ENCODE data around the gene PPM1H.

PPM1H gene

GRCh38 chr12:62784576-62784975 is 150.4 kb downstream of the PPM1H start:
- no peaks in the 10 kb centered on the region for H3K9me3 ChIP-seq (ENCODE audit: low read length)
- no peak overlapping the region for H3K9ac ChIP-seq (ENCODE audit: low read length)
- no peaks in the 10 kb centered on the region for H3K79me2 ChIP-seq (ENCODE audit: insufficient read depth, low read length)
- H3K27me3 ChIP-seq (ENCODE audit: insufficient read depth, low read length): no peaks in the 10 kb centered on the region
- no peaks in the 10 kb centered on the region for H3F3A ChIP-seq (ENCODE audit: insufficient read depth, low read length)
- H3K4me3 ChIP-seq (ENCODE audit: low read depth, low read length, poor library complexity, severe bottlenecking): no peak overlapping the region
- H3K4me2 ChIP-seq (ENCODE audit: low read length): no peak overlapping the region
- no peak overlapping the region for H3K27ac ChIP-seq (ENCODE audit: low read depth, low read length, poor library complexity, severe bottlenecking)
- no peak overlapping the region for H2AFZ ChIP-seq (ENCODE audit: low read length)
- no peaks in the 10 kb centered on the region for H3K36me3 ChIP-seq (ENCODE audit: insufficient read depth, low read length)
- H3K9me2 ChIP-seq (ENCODE audit: low read depth, low read length): no peaks in the 10 kb centered on the region
- H4K20me1 ChIP-seq (ENCODE audit: insufficient read depth, low read length): no peaks in the 10 kb centered on the region
- no peak for TF ChIP-seq CTCF (IDR thresholded peaks at IDR 0.05; ENCODE audit: low read length)
- no peak for TF ChIP-seq EZH2 (IDR thresholded peaks at IDR 0.05; ENCODE audit: borderline replicate concordance, low read length)
- H3K4me1 ChIP-seq (ENCODE audit: insufficient read depth, low read length, severe bottlenecking): no peaks in the 10 kb centered on the region

GRCh38 chr12:62783881-62784280 is 151.1 kb downstream of the PPM1H start:
- no peak overlapping the region for H3K9ac ChIP-seq (ENCODE audit: low read length)
- H3K36me3 ChIP-seq (ENCODE audit: insufficient read depth, low read length): no peaks in the 10 kb centered on the region
- no peak overlapping the region for H3K27ac ChIP-seq (ENCODE audit: low read depth, low read length, poor library complexity, severe bottlenecking)
- no peak overlapping the region for H3K4me3 ChIP-seq (ENCODE audit: low read depth, low read length, poor library complexity, severe bottlenecking)
- H3F3A ChIP-seq (ENCODE audit: insufficient read depth, low read length): no peaks in the 10 kb centered on the region
- H4K20me1 ChIP-seq (ENCODE audit: insufficient read depth, low read length): no peaks in the 10 kb centered on the region
- no peak overlapping the region for H3K4me2 ChIP-seq (ENCODE audit: low read length)
- no peak overlapping the region for H2AFZ ChIP-seq (ENCODE audit: low read length)
- no peaks in the 10 kb centered on the region for H3K9me2 ChIP-seq (ENCODE audit: low read depth, low read length)
- H3K27me3 ChIP-seq (ENCODE audit: insufficient read depth, low read length): no peaks in the 10 kb centered on the region
- TF ChIP-seq EZH2 (IDR thresholded peaks at IDR 0.05; ENCODE audit: borderline replicate concordance, low read length): no peak
- TF ChIP-seq CTCF (IDR thresholded peaks at IDR 0.05; ENCODE audit: low read length): no peak
- H3K79me2 ChIP-seq (ENCODE audit: insufficient read depth, low read length): no peaks in the 10 kb centered on the region
- no peaks in the 10 kb centered on the region for H3K4me1 ChIP-seq (ENCODE audit: insufficient read depth, low read length, severe bottlenecking)
- H3K9me3 ChIP-seq (ENCODE audit: low read length): no peaks in the 10 kb centered on the region

GRCh38 chr12:62781136-62781880 is 153.6 kb downstream of the PPM1H start:
- no peak overlapping the region for H3K4me2 ChIP-seq (ENCODE audit: low read length)
- H3K4me3 ChIP-seq (ENCODE audit: low read depth, low read length, poor library complexity, severe bottlenecking): no peak overlapping the region
- H3K4me1 ChIP-seq (ENCODE audit: insufficient read depth, low read length, severe bottlenecking): no peaks in the 10 kb centered on the region
- no peaks in the 10 kb centered on the region for H3K36me3 ChIP-seq (ENCODE audit: insufficient read depth, low read length)
- no peaks in the 10 kb centered on the region for H3F3A ChIP-seq (ENCODE audit: insufficient read depth, low read length)
- no peak overlapping the region for H2AFZ ChIP-seq (ENCODE audit: low read length)
- H3K9me3 ChIP-seq (ENCODE audit: low read length): no peaks in the 10 kb centered on the region
- no peaks in the 10 kb centered on the region for H3K27me3 ChIP-seq (ENCODE audit: insufficient read depth, low read length)
- H3K9me2 ChIP-seq (ENCODE audit: low read depth, low read length): no peaks in the 10 kb centered on the region
- H3K27ac ChIP-seq (ENCODE audit: low read depth, low read length, poor library complexity, severe bottlenecking): no peak overlapping the region
- H4K20me1 ChIP-seq (ENCODE audit: insufficient read depth, low read length): no peaks in the 10 kb centered on the region
- TF ChIP-seq EZH2 (IDR thresholded peaks at IDR 0.05; ENCODE audit: borderline replicate concordance, low read length): no peak
- TF ChIP-seq CTCF (IDR thresholded peaks at IDR 0.05; ENCODE audit: low read length): no peak
- no peaks in the 10 kb centered on the region for H3K79me2 ChIP-seq (ENCODE audit: insufficient read depth, low read length)
- no peak overlapping the region for H3K9ac ChIP-seq (ENCODE audit: low read length)

Data from OCI-LY1 (cell line).